ENCODE results near the gene FAM24B. TPM values are rescaled to one million over a fixed set of nuclear protein-coding genes. Genes with fewer than 3 reads are reported as not detected.
"Not testable (repeated sequence)": the region's sequence is repeated elsewhere in the genome, so short reads cannot be mapped to it uniquely, and the experiment has no call there.

The FAM24B gene
- 10 to 100 TPM; 10.4 to 12.0 TPM for total RNA-seq

GRCh38 chr10:122879339-122880273, at the start of gene FAM24B:
Gene FAM24B, minus strand, starts transcription at chr10:122879581. Its CDS starts 29,066 bp downstream, at chr10:122850515.
- peak; percentile 87 to 96 for DNase-seq (ENCODE audit: low spot score in 2 of 2)
- H3K27ac Mint-ChIP-seq = peak within 1 kb of the TSS; percentile 95 to 96
- peak; percentile 79 to 85 for ATAC-seq
- H3K9me3 Mint-ChIP-seq = peaks cover 0 to 6% of the 10 kb centered on the region in 2 donors
- H3K36me3 Mint-ChIP-seq = peaks cover 49 to 59% of the 10 kb centered on the region in 2 donors

DNA sequence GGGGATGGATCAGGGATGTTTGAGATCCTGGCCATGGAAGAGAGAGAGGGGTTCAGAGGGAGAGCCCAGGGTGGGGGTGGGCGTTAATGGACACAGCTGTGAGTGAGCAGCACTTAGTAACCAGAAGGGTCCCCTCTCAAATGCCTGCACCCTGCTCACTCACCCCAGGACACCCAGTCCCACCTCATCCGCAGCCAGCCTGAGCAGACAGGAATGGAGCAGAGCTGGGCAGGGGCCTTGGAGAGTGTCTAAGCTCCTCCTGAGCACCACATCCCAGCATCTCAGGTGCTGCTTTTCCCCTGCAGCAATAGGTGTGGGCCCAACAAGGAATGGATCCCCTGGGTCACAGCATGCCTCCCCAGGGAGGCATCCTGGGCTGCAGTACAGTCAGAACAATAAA, 36.3 kb upstream of the FAM24B start:
- no peak for DNase-seq (ENCODE audit: low spot score in 2 of 2)
- peaks cover 0 to 4% of the 10 kb centered on the region in 2 donors for H3K9me3 Mint-ChIP-seq
- H3K36me3 Mint-ChIP-seq = peaks cover 0 to 6% of the 10 kb centered on the region in 2 donors
- no peak overlapping the region for H3K27ac Mint-ChIP-seq
- ATAC-seq = no peak

DNA sequence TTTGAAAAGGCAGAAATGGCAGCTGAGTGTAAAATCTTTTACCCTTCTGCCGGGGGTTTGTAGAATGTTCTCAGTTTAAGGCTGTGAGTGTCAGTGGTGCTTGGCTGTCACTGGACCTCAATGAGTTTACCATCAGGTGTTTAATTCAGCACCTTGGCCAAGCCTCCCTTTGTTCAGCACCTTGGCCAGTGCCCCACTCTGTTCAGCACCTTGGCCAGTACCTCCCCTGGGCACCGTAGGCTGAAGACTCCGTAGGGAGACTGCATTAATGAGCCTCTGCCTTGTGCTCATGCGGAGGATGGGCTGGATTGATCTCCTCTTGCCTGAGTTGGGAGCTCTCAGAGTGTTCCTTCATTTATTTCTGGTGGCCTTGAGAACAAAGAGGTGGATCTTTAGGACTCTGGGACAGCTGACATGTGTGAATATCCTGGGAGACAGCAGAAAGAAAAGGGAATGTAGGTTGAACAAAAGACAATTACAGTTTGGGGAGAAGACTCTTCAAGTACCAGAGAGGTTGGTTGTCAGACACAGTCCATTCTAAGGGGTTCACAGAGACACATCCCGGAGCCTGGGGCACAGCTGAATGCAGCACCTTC, 32.6 kb upstream of the FAM24B start:
- H3K27ac Mint-ChIP-seq = no peak overlapping the region
- peaks cover 4% of the 10 kb centered on the region in 2 donors for H3K9me3 Mint-ChIP-seq
- peak in 1 of 2 donors; percentile 76 for DNase-seq (ENCODE audit: low spot score in 2 of 2)
- no peaks in the 10 kb centered on the region for H3K36me3 Mint-ChIP-seq
- peak in 1 of 2 donors; percentile 67 for ATAC-seq

DNA sequence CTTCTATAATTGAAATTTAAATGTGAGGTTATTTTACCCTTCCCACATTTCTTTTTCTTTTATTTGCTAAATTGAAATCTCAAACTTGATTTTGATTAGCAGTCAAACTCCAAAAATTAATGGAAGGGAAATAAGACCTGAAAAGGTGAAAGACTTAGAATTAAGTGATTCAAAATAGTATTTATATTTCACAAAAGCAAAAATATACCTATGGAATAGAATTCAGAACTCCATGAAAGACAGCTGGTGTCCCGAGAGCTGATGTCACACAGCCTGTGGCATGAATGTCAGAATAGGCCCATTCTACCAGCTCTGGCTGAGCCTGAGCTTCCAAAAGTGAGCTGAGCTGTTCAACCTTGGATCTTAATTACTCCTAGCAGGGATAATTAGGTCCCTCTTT, 30.9 kb upstream of the FAM24B start, which contains the start of gene FAM24A:
Gene FAM24A, plus strand, starts transcription at position 301 of the 400 bp plus-strand sequence. CDS start 1,025 bp downstream, outside the sequence.
- H3K27ac Mint-ChIP-seq = no peak within 1 kb of the TSS
- H3K9me3 Mint-ChIP-seq = peaks cover 4% of the 10 kb centered on the region in 2 donors
- DNase-seq (ENCODE audit: low spot score in 2 of 2) (no peak), ATAC-seq (no peak)
- H3K36me3 Mint-ChIP-seq = no peaks in the 10 kb centered on the region

DNA sequence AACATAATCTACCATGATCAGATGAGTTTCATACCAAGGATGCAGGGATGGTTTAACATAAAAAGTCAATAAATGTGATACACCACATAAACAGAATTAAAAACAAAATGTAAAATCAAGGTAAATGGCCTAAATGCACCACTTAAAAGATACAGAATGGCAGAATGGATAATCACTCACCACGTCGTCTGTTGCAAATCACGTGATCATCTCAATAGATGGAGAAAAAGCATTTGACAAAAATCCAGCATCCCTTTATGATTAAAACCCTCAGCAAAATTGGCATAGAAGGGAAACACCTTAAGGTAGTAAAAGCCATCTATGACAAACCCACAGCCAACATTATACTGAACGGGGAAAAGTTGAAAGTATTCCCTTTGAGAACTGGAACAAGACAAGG, 24.5 kb upstream of the FAM24B start:
- not testable (repeated sequence) for ATAC-seq; DNase-seq (ENCODE audit: low spot score in 2 of 2); H3K27ac Mint-ChIP-seq
- peaks cover 22 to 32% of the 10 kb centered on the region in 2 donors for H3K9me3 Mint-ChIP-seq
- H3K36me3 Mint-ChIP-seq = peaks cover 8 to 32% of the 10 kb centered on the region in 2 donors

DNA sequence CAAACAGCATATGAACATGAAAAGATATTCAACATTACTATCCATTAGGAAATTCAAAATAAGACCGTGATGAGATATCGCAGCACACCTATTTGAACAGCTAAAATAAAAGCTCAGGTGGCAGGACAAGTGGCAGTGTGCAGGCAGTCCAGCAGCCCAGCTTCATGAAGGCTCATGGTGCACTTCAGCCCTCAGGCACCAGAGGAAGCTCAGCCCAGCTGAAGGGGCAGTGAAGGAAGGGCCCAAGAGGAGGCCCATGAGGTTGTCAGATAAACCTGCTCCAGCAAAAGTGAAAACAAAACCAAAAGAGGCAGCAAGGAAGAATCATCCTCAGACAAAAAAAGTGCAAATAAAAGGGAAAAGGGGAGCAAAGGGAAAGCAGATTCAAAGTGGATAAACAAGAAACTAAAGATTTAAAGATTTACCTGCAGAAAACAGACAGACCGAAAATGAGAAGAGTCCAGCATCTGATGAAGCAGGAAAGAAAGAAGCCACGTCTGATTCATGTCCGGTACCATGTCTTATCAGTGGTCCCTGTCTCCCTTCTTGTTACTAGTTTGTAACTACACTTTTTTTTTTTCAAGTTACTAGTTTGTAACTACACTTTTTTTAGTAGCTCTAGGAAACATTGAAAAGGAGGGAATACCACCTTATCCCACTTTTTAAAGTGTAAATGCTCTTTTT, 15.0 kb upstream of the FAM24B start:
- DNase-seq (ENCODE audit: low spot score in 2 of 2) (no peak), ATAC-seq (no peak)
- Mint-ChIP-seq H3K9me3 (no peaks in the 10 kb centered on the region), H3K27ac (no peak overlapping the region), H3K36me3 (peaks cover 11 to 13% of the 10 kb centered on the region in 2 donors)

- DNase-seq (ENCODE audit: low spot score in 2 of 2) = no peak
- H3K27ac Mint-ChIP-seq = peak overlapping the region in 1 of 2 donors; percentile 50
- H3K36me3 Mint-ChIP-seq = peaks cover 28 to 29% of the 10 kb centered on the region in 2 donors
- no peaks in the 10 kb centered on the region for H3K9me3 Mint-ChIP-seq
- no peak for ATAC-seq
These were observed 4.8 kb upstream of the FAM24B start for GRCh38 chr10:122884166-122884565.

DNA sequence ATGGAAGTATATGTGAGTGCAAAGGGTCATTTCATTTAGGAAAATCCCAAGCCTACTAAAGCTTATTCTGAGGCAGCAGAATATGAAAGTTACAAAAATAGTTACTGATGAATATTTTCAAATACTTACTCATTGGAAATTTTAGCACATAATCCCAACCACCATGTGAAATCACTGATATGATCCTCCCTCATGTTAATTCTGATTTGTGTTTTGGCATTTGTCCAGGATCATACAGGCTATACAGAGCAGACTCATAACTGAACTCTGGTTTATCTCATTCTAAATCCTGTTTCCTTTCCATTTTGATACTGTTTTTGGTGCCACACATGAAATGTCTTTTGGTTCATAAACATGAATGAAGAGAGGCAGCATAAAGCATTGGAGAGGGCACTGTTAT, 3.4 kb upstream of the FAM24B start:
- H3K36me3 Mint-ChIP-seq = peaks cover 36 to 39% of the 10 kb centered on the region in 2 donors
- peak in 1 of 2 donors; percentile 37 for ATAC-seq

GRCh38 chr10:122878799-122879338, 512 bp downstream of the FAM24B start:
- ATAC-seq (peak; percentile 39 to 48), DNase-seq (ENCODE audit: low spot score in 2 of 2) (no peak)
- peak overlapping the region; percentile 95 to 96 for H3K27ac Mint-ChIP-seq
- H3K36me3 Mint-ChIP-seq = peaks cover 56 to 59% of the 10 kb centered on the region in 2 donors
- peaks cover 0 to 13% of the 10 kb centered on the region in 2 donors for H3K9me3 Mint-ChIP-seq

More for the DNA sequence above, 3.4 kb upstream of the FAM24B start:
- no peak for DNase-seq (ENCODE audit: low spot score in 2 of 2)
- Mint-ChIP-seq H3K9me3 (no peaks in the 10 kb centered on the region), H3K27ac (no peak overlapping the region)

- Mint-ChIP-seq H3K27ac (no peak overlapping the region), H3K36me3 (peaks cover 57 to 66% of the 10 kb centered on the region in 2 donors), H3K9me3 (peaks cover 0 to 16% of the 10 kb centered on the region in 2 donors)
- ATAC-seq = no peak
- no peak for DNase-seq (ENCODE audit: low spot score in 2 of 2)
These were observed 2.1 kb downstream of the FAM24B start for GRCh38 chr10:122877264-122877663.

GRCh38 chr10:122876467-122876855, 2.9 kb downstream of the FAM24B start:
- H3K36me3 Mint-ChIP-seq = peaks cover 57 to 72% of the 10 kb centered on the region in 2 donors

DNA sequence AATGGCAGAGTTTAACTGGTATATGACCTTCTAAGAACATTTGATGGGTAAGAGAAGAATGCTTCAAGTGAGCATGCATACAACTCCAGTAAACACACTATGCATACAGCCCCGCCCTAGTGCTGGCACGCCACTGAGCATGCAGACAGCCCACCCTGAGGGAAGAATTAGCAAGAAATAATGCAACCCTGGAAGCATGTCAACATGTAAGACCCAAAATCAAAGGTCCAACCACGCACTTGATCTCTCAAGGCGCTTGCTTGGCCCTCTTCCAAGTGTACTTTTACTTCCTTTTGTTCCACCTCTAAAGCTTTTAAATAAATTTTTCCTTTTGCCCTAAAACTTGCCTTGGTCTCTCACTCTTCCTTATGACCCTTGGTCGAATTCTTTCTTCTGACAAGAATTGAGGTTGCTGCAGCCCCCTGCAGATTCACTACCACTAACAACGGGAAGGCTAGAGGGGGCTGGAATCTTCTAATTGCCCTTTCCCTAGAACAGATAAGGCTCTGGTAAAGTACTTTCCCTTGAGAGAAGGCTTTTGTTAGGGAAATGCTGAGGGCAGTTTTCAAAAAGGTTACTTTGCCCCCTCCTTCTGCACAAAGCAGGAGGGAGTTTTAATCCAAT, 3.4 kb downstream of the FAM24B start:
- no peak for ATAC-seq
- Mint-ChIP-seq H3K9me3 (peaks cover 0 to 16% of the 10 kb centered on the region in 2 donors), H3K36me3 (peaks cover 56 to 72% of the 10 kb centered on the region in 2 donors), H3K27ac (no peak overlapping the region)
- no peak for DNase-seq (ENCODE audit: low spot score in 2 of 2)

More at GRCh38 chr10:122876467-122876855, 2.9 kb downstream of the FAM24B start:
- no peak for DNase-seq (ENCODE audit: low spot score in 2 of 2)
- peaks cover 0 to 16% of the 10 kb centered on the region in 2 donors for H3K9me3 Mint-ChIP-seq
- H3K27ac Mint-ChIP-seq = no peak overlapping the region
- no peak for ATAC-seq

DNA sequence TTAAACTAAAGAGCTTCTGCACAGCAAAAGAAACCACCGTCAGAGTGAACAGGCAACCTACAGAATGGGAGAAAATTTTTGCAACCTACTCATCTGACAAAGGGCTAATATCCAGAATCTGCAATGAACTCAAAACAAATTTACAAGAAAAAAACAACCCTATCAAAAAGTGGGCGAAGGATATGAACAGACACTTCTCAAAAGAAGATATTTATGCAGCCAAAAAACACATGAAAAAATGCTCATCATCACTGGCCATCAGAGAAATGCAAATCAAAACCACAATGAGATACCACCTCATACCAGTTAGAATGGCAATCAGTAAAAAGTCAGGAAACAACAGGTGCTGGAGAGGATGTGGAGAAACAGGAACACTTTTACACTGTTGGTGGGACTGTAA, 7.4 kb downstream of the FAM24B start:
- Mint-ChIP-seq H3K9me3 (peaks cover 0 to 26% of the 10 kb centered on the region in 2 donors), H3K36me3 (peaks cover 17 to 76% of the 10 kb centered on the region in 2 donors)
- not testable (repeated sequence) for DNase-seq (ENCODE audit: low spot score in 2 of 2); ATAC-seq; H3K27ac Mint-ChIP-seq

DNA sequence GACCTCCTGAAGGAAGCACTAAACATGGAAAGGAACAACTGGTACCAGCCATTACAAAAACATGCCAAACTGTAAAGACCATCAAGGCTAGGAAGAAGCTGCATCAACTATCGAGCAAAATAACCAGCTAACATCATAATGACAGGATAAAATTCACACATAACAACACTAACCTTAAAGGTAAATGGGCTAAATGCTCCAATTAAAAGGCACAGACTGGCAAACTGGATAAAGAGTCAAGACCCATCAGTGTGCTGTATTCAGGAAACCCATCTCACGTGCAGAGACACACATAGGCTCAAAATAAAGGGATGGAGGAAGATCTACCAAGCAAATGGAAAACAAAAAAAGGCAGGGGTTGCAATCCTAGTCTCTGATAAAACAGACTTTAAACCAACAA, 10.6 kb downstream of the FAM24B start:
- H3K36me3 Mint-ChIP-seq = peaks cover under 1 to 56% of the 10 kb centered on the region in 2 donors
- ATAC-seq; DNase-seq (ENCODE audit: low spot score in 2 of 2); H3K27ac Mint-ChIP-seq: not testable (repeated sequence)
- peaks cover 0 to 17% of the 10 kb centered on the region in 2 donors for H3K9me3 Mint-ChIP-seq

DNA sequence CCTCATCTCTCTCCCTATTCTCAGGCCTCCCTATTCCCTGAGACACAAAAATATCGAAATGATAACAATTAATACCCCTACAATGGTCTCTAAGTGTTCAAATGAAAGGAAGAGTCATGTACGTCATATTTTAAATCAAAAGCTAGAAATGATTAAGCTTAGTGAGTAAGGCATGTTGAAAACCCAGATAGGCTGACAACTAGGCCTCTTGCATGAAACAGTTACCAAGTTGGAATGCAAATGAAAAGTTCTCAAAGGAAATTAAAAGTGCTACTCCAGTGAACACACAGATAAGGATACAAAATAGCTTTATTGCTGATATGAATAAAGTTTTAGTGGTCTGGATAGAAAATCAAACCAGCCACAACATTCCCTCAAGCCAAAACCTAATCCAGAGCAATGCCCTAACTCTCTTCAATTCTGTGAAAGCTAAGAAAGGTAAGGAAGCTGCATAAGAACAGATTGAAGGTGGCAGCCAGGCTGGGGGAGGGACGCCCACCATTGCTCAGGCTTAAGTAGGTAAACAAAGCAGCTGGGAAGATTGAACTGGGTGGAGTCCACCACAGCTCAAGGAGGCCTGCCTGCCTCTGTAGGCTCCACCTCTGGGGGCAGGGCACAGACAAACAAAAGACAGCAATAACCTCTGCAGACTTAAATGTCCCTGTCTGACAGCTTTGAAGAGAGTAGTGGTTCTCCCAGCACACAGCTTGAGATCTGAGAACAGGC, 12.5 kb downstream of the FAM24B start:
- not testable (repeated sequence) for ATAC-seq; DNase-seq (ENCODE audit: low spot score in 2 of 2); H3K27ac Mint-ChIP-seq
- H3K36me3 Mint-ChIP-seq = peaks cover 0 to 45% of the 10 kb centered on the region in 2 donors
- peaks cover 0 to 15% of the 10 kb centered on the region in 2 donors for H3K9me3 Mint-ChIP-seq

Data from activated naive CD4-positive, alpha-beta T cell treated with anti-CD3 and anti-CD28 coated beads, Interleukin-2, amount 50 U/mL, for 72 hours (primary cell).